K562 (cell line): ENCODE results near the gene EGLN3. TPM values are rescaled to one million over a fixed set of nuclear protein-coding genes. Genes with fewer than 3 reads are reported as not detected.

ENCODE experiments used
- ARID1B ChIP-seq: fragments of 450-650 bp; IDR thresholded peaks from 2 replicates; pipeline ENCODE4 v1.6.1; 2016; ENCODE audit warnings: antibody characterized with exemption, mild to moderate bottlenecking, inconsistent platforms
- FIP1L1 ChIP-seq: fragments of 200-400 bp; formaldehyde crosslinking; IDR thresholded peaks from 2 replicates; pipeline ENCODE4 v1.6.1; 2018; ENCODE audit warnings: mild to moderate bottlenecking, low read depth, low read length; ENCODE audit not compliant: poor library complexity, severe bottlenecking
- FOXK2 ChIP-seq, 2 experiments: fragments of 450-650 bp; IDR thresholded peaks in 1 of 2; conservative IDR thresholded peaks in 1 of 2; 2 replicates each; pipeline ENCODE4 v1.6.1; 2016; ENCODE audit warnings: low read depth in 2 of 2, mild to moderate bottlenecking in 1 of 2
- HMGN3 ChIP-seq: IDR thresholded peaks from 2 replicates; pipeline ENCODE4 v1.6.1; 2011; ENCODE audit warnings: borderline replicate concordance, low read depth, mild to moderate bottlenecking, mixed read lengths, low read length; ENCODE audit not compliant: insufficient read length; ENCODE audit errors: extremely low read depth
- MED1 ChIP-seq: sonication (generic); formaldehyde crosslinking; IDR thresholded peaks from 2 replicates; pipeline ENCODE4 v1.8.1; 2023; ENCODE audit warnings: missing genetic modification reagents, borderline replicate concordance
- NFATC3 ChIP-seq: fragments of 450-650 bp; IDR thresholded peaks from 2 replicates; pipeline ENCODE4 v1.6.1; 2017; ENCODE audit warnings: mild to moderate bottlenecking
- NFE2L1 ChIP-seq: fragments of 450-650 bp; IDR thresholded peaks from 2 replicates; pipeline ENCODE4 v1.6.1; 2016; ENCODE audit warnings: missing genetic modification characterization, low read depth, mild to moderate bottlenecking, missing compliant biosample characterization, moderate library complexity, borderline replicate concordance
- PCBP1 ChIP-seq: fragments of 200-400 bp; formaldehyde crosslinking; IDR thresholded peaks from 2 replicates; pipeline ENCODE4 v1.6.1; 2018; ENCODE audit warnings: mild to moderate bottlenecking, low read depth, low read length; ENCODE audit not compliant: poor library complexity, severe bottlenecking
- POLR2H ChIP-seq: IDR thresholded peaks from 2 replicates; pipeline ENCODE4 v1.6.1; 2016; ENCODE audit warnings: missing genetic modification characterization, low read depth, mild to moderate bottlenecking, control low read depth, missing compliant biosample characterization, moderate library complexity
- SMARCA4 ChIP-seq: fragments of 450-650 bp; IDR thresholded peaks from 2 replicates; pipeline ENCODE4 v1.6.1; 2016
- SRSF1 ChIP-seq: fragments of 200-400 bp; formaldehyde crosslinking; IDR thresholded peaks from 2 replicates; pipeline ENCODE4 v1.6.1; 2017; ENCODE audit warnings: mild to moderate bottlenecking, low read depth, low read length, moderate library complexity
- TCFL5 ChIP-seq: fragments of 250-450 bp; sonication (Bioruptor Pico); conservative IDR thresholded peaks from 2 replicates; pipeline ENCODE4 v1.6.1; 2021; ENCODE audit warnings: mild to moderate bottlenecking, moderate library complexity, matching md5 sums
- XRCC3 ChIP-seq: fragments of 450-650 bp; IDR thresholded peaks from 2 replicates; pipeline ENCODE4 v1.6.1; 2017; ENCODE audit warnings: mild to moderate bottlenecking, moderate library complexity
- ZBTB7A ChIP-seq: IDR thresholded peaks from 2 replicates; pipeline ENCODE4 v1.6.1; 2011; ENCODE audit warnings: low read depth, mild to moderate bottlenecking, low read length, moderate library complexity, borderline replicate concordance; ENCODE audit not compliant: control insufficient read depth
- ZNF140 ChIP-seq: fragments of 250-450 bp; sonication (Bioruptor Pico); IDR thresholded peaks from 2 replicates; pipeline ENCODE4 v1.8.0; 2021; ENCODE audit warnings: moderate library complexity, mild to moderate bottlenecking, inconsistent platforms
- ZNF232 ChIP-seq: sonication (generic); formaldehyde crosslinking; IDR thresholded peaks from 2 replicates; pipeline ENCODE4 v1.8.0; 2022; ENCODE audit warnings: mild to moderate bottlenecking, missing genetic modification reagents
- ZNF263 ChIP-seq: sonication (generic); formaldehyde crosslinking; IDR thresholded peaks from 2 replicates; pipeline ENCODE4 v1.8.0; 2022; ENCODE audit warnings: mild to moderate bottlenecking, missing genetic modification reagents, borderline replicate concordance
- ZNF584 ChIP-seq: fragments of 200-800 bp; sonication (Bioruptor generic); IDR thresholded peaks from 2 replicates; pipeline ENCODE4 v1.6.1; 2016; ENCODE audit warnings: low read depth, mild to moderate bottlenecking, missing genetic modification characterization, missing compliant biosample characterization
- polyA plus RNA-seq, 8 experiments: library from polyadenylated mRNA; depleted of rRNA in 4 of 8; stranded (reverse) in 5 of 8; unstranded in 3 of 8; fragments of >200 nt; fragmentation: Nextera tagmentation in 2 of 8; fragmentation: Illumina TruSeq in 1 of 8; extraction: Ambion mirVana in 2 of 8; extraction: Trizol in 1 of 8; gene quantifications; 2 replicates each; pipeline versions ENCODE4 v1.2.1 to v1.2.3, GENCODE V29; 2011 to 2014; ENCODE audit warnings: inconsistent platforms in 1 of 8, missing spikeins in 1 of 8
- total RNA-seq, 7 experiments: library from RNA; depleted of rRNA in 6 of 7; stranded (reverse); fragments of >200 nt in 6 of 7; fragmentation: Illumina TruSeq in 2 of 7; extraction: Trizol in 2 of 7; gene quantifications; 2 replicates each; pipeline versions ENCODE4 v1.2.1 to v1.2.3, GENCODE V29; 2011 to 2021; ENCODE audit warnings: low replicate concordance in 1 of 7
- TF ChIP-seq, protein P1 (sequence below): fragments of 250-450 bp; sonication (Bioruptor Pico); IDR thresholded peaks from 2 replicates; pipeline ENCODE4 v1.8.0; 2022; ENCODE audit warnings: moderate library complexity, mild to moderate bottlenecking, inconsistent platforms
- TF ChIP-seq, protein P2 (sequence below): fragments of 250-450 bp; sonication (Bioruptor Pico); IDR thresholded peaks from 2 replicates; pipeline ENCODE4 v1.5.0; 2021; ENCODE audit warnings: mild to moderate bottlenecking, borderline replicate concordance
- TF ChIP-seq, protein P3 (sequence below), 3 experiments: IDR thresholded peaks in 2 of 3; conservative IDR thresholded peaks in 1 of 3; 2 replicates each; pipeline ENCODE4 v1.5.1; 2011 to 2012; ENCODE audit warnings: low read length in 3 of 3, mild to moderate bottlenecking in 3 of 3, control low read depth in 2 of 3, improper control_type of control experiment in 1 of 3, inconsistent platforms in 1 of 3, low read depth in 1 of 3, mixed read lengths in 1 of 3, moderate library complexity in 1 of 3; ENCODE audit not compliant: insufficient read depth in 2 of 3

Gene EGLN3
- total and polyA plus RNA-seq, 9 of the 15 experiments (the other 6 are each of a cell fraction or from before 2014, with no cell fraction given): 2.5 to 87.6 (median 5.8) TPM

DNA sequence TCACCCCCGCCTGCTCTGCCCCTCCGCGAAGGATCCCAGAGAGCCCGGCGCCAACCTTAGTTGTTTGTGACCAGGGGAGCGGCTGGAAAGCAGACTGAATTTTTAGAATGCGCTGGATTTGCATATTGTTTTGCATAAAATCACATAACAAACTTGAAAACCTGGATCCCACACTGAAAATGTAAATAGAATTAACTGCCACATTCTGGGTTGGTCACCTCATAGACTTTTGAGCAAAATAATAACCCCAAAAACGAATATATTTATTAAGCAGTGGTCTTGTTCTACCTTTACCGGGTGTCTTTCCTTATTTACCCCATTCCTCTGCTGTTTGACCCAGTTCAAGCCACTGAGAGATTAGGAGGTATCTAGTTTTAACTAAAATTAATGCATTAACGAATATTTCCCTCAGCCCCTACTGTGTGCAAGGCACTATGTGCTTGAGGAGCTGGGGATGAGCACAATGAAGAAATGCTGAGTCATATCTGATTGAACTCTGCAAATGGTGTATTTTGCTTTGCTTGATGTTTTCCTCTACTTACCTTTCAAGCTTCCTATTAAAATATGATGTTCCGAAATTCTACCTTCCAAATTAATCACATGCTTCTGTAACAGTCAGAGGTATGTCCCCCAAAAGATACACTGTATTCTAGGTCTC, 438 bp upstream of the EGLN3 start (continued):
- TF ChIP-seq PCBP1: no peak
- no peak for TF ChIP-seq ZNF263 (CRISPR knock-in tag)
- TF ChIP-seq, protein P1, sequence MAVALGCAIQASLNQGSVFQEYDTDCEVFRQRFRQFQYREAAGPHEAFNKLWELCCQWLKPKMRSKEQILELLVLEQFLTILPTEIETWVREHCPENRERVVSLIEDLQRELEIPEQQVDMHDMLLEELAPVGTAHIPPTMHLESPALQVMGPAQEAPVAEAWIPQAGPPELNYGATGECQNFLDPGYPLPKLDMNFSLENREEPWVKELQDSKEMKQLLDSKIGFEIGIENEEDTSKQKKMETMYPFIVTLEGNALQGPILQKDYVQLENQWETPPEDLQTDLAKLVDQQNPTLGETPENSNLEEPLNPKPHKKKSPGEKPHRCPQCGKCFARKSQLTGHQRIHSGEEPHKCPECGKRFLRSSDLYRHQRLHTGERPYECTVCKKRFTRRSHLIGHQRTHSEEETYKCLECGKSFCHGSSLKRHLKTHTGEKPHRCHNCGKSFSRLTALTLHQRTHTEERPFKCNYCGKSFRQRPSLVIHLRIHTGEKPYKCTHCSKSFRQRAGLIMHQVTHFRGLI (CRISPR knock-in tag): no peak
- TF ChIP-seq, protein P2, sequence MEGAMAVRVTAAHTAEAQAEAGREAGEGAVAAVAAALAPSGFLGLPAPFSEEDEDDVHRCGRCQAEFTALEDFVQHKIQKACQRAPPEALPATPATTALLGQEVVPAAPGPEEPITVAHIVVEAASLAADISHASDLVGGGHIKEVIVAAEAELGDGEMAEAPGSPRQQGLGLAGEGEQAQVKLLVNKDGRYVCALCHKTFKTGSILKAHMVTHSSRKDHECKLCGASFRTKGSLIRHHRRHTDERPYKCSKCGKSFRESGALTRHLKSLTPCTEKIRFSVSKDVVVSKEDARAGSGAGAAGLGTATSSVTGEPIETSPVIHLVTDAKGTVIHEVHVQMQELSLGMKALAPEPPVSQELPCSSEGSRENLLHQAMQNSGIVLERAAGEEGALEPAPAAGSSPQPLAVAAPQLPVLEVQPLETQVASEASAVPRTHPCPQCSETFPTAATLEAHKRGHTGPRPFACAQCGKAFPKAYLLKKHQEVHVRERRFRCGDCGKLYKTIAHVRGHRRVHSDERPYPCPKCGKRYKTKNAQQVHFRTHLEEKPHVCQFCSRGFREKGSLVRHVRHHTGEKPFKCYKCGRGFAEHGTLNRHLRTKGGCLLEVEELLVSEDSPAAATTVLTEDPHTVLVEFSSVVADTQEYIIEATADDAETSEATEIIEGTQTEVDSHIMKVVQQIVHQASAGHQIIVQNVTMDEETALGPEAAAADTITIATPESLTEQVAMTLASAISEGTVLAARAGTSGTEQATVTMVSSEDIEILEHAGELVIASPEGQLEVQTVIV (CRISPR knock-in tag): no peak
- peak; percentile 87 for TF ChIP-seq NFE2L1
- no peak for TF ChIP-seq FOXK2 (conservative IDR thresholded peaks at IDR 0.05 in 1 of 2, IDR thresholded peaks at IDR 0.05 in 1 of 2; ENCODE audit: low read depth in 2 of 2)
- TF ChIP-seq ARID1B: peak; percentile 19; the same call in 1 of the 2 replicates
- no peak for TF ChIP-seq XRCC3
- TF ChIP-seq POLR2H: 0 out of 2 replicates have a peak, but pooled peaks have one; percentile 13
- no peak for TF ChIP-seq ZNF140 (CRISPR knock-in tag)
- no peak for TF ChIP-seq ZNF584
- no peak for TF ChIP-seq SRSF1
- no peak for TF ChIP-seq TCFL5 (CRISPR knock-in tag)
- no peak for TF ChIP-seq HMGN3
- TF ChIP-seq SMARCA4: peak; percentile 48; the same call in 1 of the 2 replicates
- no peak for TF ChIP-seq ZBTB7A
- no peak for TF ChIP-seq FIP1L1
- no peak for TF ChIP-seq MED1
- no peak for TF ChIP-seq ZNF232 (CRISPR knock-in tag)
- no peak for TF ChIP-seq NFATC3
- TF ChIP-seq, protein P3, sequence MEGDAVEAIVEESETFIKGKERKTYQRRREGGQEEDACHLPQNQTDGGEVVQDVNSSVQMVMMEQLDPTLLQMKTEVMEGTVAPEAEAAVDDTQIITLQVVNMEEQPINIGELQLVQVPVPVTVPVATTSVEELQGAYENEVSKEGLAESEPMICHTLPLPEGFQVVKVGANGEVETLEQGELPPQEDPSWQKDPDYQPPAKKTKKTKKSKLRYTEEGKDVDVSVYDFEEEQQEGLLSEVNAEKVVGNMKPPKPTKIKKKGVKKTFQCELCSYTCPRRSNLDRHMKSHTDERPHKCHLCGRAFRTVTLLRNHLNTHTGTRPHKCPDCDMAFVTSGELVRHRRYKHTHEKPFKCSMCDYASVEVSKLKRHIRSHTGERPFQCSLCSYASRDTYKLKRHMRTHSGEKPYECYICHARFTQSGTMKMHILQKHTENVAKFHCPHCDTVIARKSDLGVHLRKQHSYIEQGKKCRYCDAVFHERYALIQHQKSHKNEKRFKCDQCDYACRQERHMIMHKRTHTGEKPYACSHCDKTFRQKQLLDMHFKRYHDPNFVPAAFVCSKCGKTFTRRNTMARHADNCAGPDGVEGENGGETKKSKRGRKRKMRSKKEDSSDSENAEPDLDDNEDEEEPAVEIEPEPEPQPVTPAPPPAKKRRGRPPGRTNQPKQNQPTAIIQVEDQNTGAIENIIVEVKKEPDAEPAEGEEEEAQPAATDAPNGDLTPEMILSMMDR (IDR thresholded peaks at IDR 0.05 in 2 of 3, conservative IDR thresholded peaks at IDR 0.05 in 1 of 3; ENCODE audit: insufficient read depth in 2 of 3, low read depth in 1 of 3, low read length in 3 of 3): no peak
